Measurements from ENCODE around the gene GAS6.

The GAS6 gene

GRCh38 chr13:113816946-113817859 lies 46.7 kb downstream of the GAS6 start (continued):
- TF ChIP-seq HIC1 (tag by site-specific recombination; IDR thresholded peaks at IDR 0.05), result no peak
- TF ChIP-seq PRDM10 (tag by site-specific recombination; IDR thresholded peaks at IDR 0.05), result no peak
- no peak for TF ChIP-seq ZNF518A (tag by site-specific recombination; conservative IDR thresholded peaks at IDR 0.05; ENCODE audit: low read depth)
- TF ChIP-seq MYNN (tag by site-specific recombination; IDR thresholded peaks at IDR 0.05; ENCODE audit: borderline replicate concordance), result no peak
- peak; percentile 87 for TF ChIP-seq ZNF2 (tag by site-specific recombination; IDR thresholded peaks at IDR 0.05)
- TF ChIP-seq ZFP69B (tag by site-specific recombination; IDR thresholded peaks at IDR 0.05), result 0 out of 2 replicates have a peak, but pooled peaks have one; percentile 14
- TF ChIP-seq ZNF169 (tag by site-specific recombination; IDR thresholded peaks at IDR 0.05), result no peak
- TF ChIP-seq INSM2 (tag by site-specific recombination; IDR thresholded peaks at IDR 0.05), result no peak
- TF ChIP-seq BCL6B (tag by site-specific recombination; IDR thresholded peaks at IDR 0.05), result no peak
- peak; percentile 99 for TF ChIP-seq TCF7L2 (IDR thresholded peaks at IDR 0.05; ENCODE audit: borderline replicate concordance, low read depth, low read length)
- peak; percentile 42; the same call in 1 of the 2 replicates for TF ChIP-seq GLIS1 (tag by site-specific recombination; IDR thresholded peaks at IDR 0.05)
- no peak for TF ChIP-seq ZNF366 (tag by site-specific recombination; conservative IDR thresholded peaks at IDR 0.05)
- TF ChIP-seq ZSCAN4 (tag by site-specific recombination; IDR thresholded peaks at IDR 0.05), result no peak
- TF ChIP-seq SCRT2 (tag by site-specific recombination; IDR thresholded peaks at IDR 0.05), result no peak
- no peak for TF ChIP-seq GLI4 (tag by site-specific recombination; IDR thresholded peaks at IDR 0.05)
- TF ChIP-seq ZNF670 (tag by site-specific recombination; IDR thresholded peaks at IDR 0.05; ENCODE audit: low read depth), result no peak
- no peak for TF ChIP-seq HOXC10 (CRISPR knock-in tag; IDR thresholded peaks at IDR 0.05)
- 0 out of 2 replicates have a peak, but pooled peaks have one; percentile 15 for TF ChIP-seq KLF1 (tag by site-specific recombination; IDR thresholded peaks at IDR 0.05)
- TF ChIP-seq ATF2 (tag by site-specific recombination; IDR thresholded peaks at IDR 0.05; ENCODE audit: low read depth), result no peak
- TF ChIP-seq ZIC2 (tag by site-specific recombination; IDR thresholded peaks at IDR 0.05), result peak; percentile 42
- no peak for TF ChIP-seq BCL11A (tag by site-specific recombination; IDR thresholded peaks at IDR 0.05; ENCODE audit: low read depth)

Measured in HEK293 (cell line).